ENCODE results near the gene AMER3. TPM values are rescaled to one million over a fixed set of nuclear protein-coding genes. Genes with fewer than 3 reads are reported as not detected.

Gene AMER3
- total and polyA plus RNA-seq, 2 experiments from 2014 or later = 0.05 to 1.00 TPM

GRCh38 chr2:130807659-130808385, 52.5 kb downstream of the AMER3 start:
- Histone ChIP-seq H2AFZ (no peak overlapping the region), H3K9me3 (ENCODE audit: low read depth) (no peaks in the 10 kb centered on the region), H3K27ac (no peak overlapping the region), H3K4me1 (ENCODE audit: insufficient read depth) (no peaks in the 10 kb centered on the region), H3K9me2 (replicated peaks; ENCODE audit: insufficient read depth) (no peaks in the 10 kb centered on the region), H3K4me3 (no peak overlapping the region), H3K79me2 (no peaks in the 10 kb centered on the region), H4K20me1 (ENCODE audit: insufficient read depth, poor library complexity, severe bottlenecking) (no peaks in the 10 kb centered on the region), H3K36me3 (replicated peaks; ENCODE audit: insufficient read depth, low read depth) (no peaks in the 10 kb centered on the region), H3K27me3 (no peaks in the 10 kb centered on the region), H3K4me2 (no peak overlapping the region)
- no peak for DNase-seq (ENCODE audit: low spot score)
- 83% methylated on average over 14 of the region's 14 CpGs for WGBS (ENCODE audit: low lambda C conversion rate, missing lambda C conversion rate)
- TF ChIP-seq EZH2 (IDR thresholded peaks at IDR 0.05; ENCODE audit: borderline replicate concordance) (no peak), EZH2phosphoT487 (IDR thresholded peaks at IDR 0.05; ENCODE audit: low read depth, severe bottlenecking, unreplicated experiment) (no peak)

- no peaks in the 10 kb centered on the region for H4K20me1 ChIP-seq (ENCODE audit: insufficient read depth, poor library complexity, severe bottlenecking)
- no peak for DNase-seq (ENCODE audit: low spot score)
- no peaks in the 10 kb centered on the region for H3K36me3 ChIP-seq (replicated peaks; ENCODE audit: insufficient read depth, low read depth)
- 88% methylated on average over 12 of the region's 12 CpGs for WGBS (ENCODE audit: low lambda C conversion rate, missing lambda C conversion rate)
- H3K27ac ChIP-seq = no peak overlapping the region
- no peaks in the 10 kb centered on the region for H3K4me1 ChIP-seq (ENCODE audit: insufficient read depth)
- H3K4me3 ChIP-seq = no peak overlapping the region
- no peaks in the 10 kb centered on the region for H3K9me2 ChIP-seq (replicated peaks; ENCODE audit: insufficient read depth)
- H3K9me3 ChIP-seq (ENCODE audit: low read depth) = no peaks in the 10 kb centered on the region
- TF ChIP-seq CTCF (IDR thresholded peaks at IDR 0.05; ENCODE audit: poor library complexity) (no peak), EZH2phosphoT487 (IDR thresholded peaks at IDR 0.05; ENCODE audit: low read depth, severe bottlenecking, unreplicated experiment) (no peak), EZH2 (IDR thresholded peaks at IDR 0.05; ENCODE audit: borderline replicate concordance) (no peak)
- H3K79me2 ChIP-seq = no peaks in the 10 kb centered on the region
- no peaks in the 10 kb centered on the region for H3K27me3 ChIP-seq
- H2AFZ ChIP-seq = no peak overlapping the region
- H3K4me2 ChIP-seq = no peak overlapping the region
Observed at GRCh38 chr2:130808482-130809268, 53.3 kb downstream of the AMER3 start.

- Histone ChIP-seq H2AFZ (no peak overlapping the region), H3K4me2 (no peak overlapping the region), H3K9me3 (ENCODE audit: low read depth) (no peaks in the 10 kb centered on the region), H3K36me3 (replicated peaks; ENCODE audit: insufficient read depth, low read depth) (no peaks in the 10 kb centered on the region), H4K20me1 (ENCODE audit: insufficient read depth, poor library complexity, severe bottlenecking) (no peaks in the 10 kb centered on the region), H3K27me3 (no peaks in the 10 kb centered on the region), H3K4me1 (ENCODE audit: insufficient read depth) (no peaks in the 10 kb centered on the region), H3K79me2 (no peaks in the 10 kb centered on the region), H3K9me2 (replicated peaks; ENCODE audit: insufficient read depth) (no peaks in the 10 kb centered on the region), H3K4me3 (no peak overlapping the region), H3K27ac (no peak overlapping the region)
- DNase-seq (ENCODE audit: low spot score) = no peak
- WGBS (ENCODE audit: low lambda C conversion rate, missing lambda C conversion rate) = 73% methylated on average over 7 of the region's 7 CpGs
- TF ChIP-seq CTCF (IDR thresholded peaks at IDR 0.05; ENCODE audit: poor library complexity) (no peak), EZH2 (IDR thresholded peaks at IDR 0.05; ENCODE audit: borderline replicate concordance) (no peak), EZH2phosphoT487 (IDR thresholded peaks at IDR 0.05; ENCODE audit: low read depth, severe bottlenecking, unreplicated experiment) (no peak)
Observed at GRCh38 chr2:130810490-130810889, 55.1 kb downstream of the AMER3 start.

GRCh38 chr2:130813722-130814121, 58.4 kb downstream of the AMER3 start:
- Histone ChIP-seq H4K20me1 (ENCODE audit: insufficient read depth, poor library complexity, severe bottlenecking) (no peaks in the 10 kb centered on the region), H3K4me3 (no peak overlapping the region), H3K27me3 (no peaks in the 10 kb centered on the region), H3K4me1 (ENCODE audit: insufficient read depth) (no peaks in the 10 kb centered on the region), H3K9me3 (ENCODE audit: low read depth) (no peaks in the 10 kb centered on the region), H2AFZ (no peak overlapping the region), H3K79me2 (no peaks in the 10 kb centered on the region), H3K27ac (no peak overlapping the region), H3K4me2 (no peak overlapping the region), H3K36me3 (replicated peaks; ENCODE audit: insufficient read depth, low read depth) (no peaks in the 10 kb centered on the region), H3K9me2 (replicated peaks; ENCODE audit: insufficient read depth) (no peaks in the 10 kb centered on the region)
- DNase-seq (ENCODE audit: low spot score) = no peak
- WGBS (ENCODE audit: low lambda C conversion rate, missing lambda C conversion rate) = 55% methylated on average over 5 of the region's 5 CpGs
- no peak for TF ChIP-seq EZH2 (IDR thresholded peaks at IDR 0.05; ENCODE audit: borderline replicate concordance)
- TF ChIP-seq CTCF (IDR thresholded peaks at IDR 0.05; ENCODE audit: poor library complexity) = no peak
- TF ChIP-seq EZH2phosphoT487 (IDR thresholded peaks at IDR 0.05; ENCODE audit: low read depth, severe bottlenecking, unreplicated experiment) = no peak

All from hepatocyte (in vitro differentiated cells).